GM21619 (cell line): Measurements from ENCODE around the gene TREX2.
A peak's percentile ranks its signal among the peaks of the same experiment; 100 is the strongest.

ENCODE experiments used
- ATAC-seq: cut with Tn5 transposase; IDR thresholded peaks from one replicate; pipeline ENCODE4 v1.9.1; 2021; ENCODE audit not compliant: unreplicated experiment

TREX2 gene

GRCh38 chrX:153476666-153477363 lies 31.0 kb upstream of the TREX2 start:
- ATAC-seq: no peak

DNA sequence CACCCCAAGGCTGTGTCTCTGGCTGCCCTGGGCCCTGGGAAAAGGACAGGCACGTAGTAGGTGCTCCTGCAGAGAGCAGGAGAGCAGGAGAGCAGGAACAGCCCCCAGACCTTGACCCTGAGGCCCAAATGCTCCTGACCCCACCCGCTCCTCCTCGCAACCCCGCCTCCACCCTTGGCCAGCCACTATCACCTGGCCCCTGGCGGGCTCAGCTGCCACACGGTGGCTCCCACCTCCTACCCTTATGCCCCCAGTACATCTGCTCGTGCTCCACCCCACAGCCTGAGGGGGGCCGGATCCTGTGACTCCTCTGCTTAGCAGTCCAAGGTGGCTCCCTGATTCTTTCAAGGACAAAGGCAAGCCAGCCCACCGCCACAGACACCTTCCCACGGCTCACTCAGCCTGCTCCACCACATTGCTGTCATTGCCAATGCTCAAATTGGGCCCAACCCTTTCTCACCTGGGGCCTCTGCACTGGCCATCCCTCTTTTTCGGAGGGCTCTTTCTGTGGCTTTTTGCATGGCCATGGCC lies 30.0 kb upstream of the TREX2 start:
- no peak for ATAC-seq

DNA sequence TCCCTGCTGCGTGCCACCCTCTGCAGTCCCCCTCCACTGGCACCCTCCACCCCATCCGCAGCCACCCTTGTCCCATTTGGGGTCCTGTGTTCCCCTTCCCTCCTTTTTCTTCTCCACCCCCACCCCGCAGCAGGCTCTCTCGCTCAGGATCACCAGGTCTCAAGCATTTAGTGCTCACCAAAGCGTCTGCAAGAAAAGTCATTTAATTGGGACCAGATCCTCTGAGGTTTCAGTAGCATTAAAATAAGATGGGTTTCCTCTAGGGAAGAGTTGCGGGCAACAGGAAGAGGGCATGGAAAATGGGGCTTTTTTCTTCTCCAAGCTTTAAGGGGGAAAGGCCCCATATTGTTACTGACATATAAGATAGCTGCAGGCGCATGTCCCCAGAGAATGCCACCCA lies 29.4 kb upstream of the TREX2 start:
- no peak for ATAC-seq

GRCh38 chrX:153474718-153475117 lies 28.9 kb upstream of the TREX2 start:
- ATAC-seq: no peak

- no peak for ATAC-seq
Observed at GRCh38 chrX:153474266-153474665, 28.4 kb upstream of the TREX2 start.

- ATAC-seq: no peak
Observed at GRCh38 chrX:153473126-153473525, 27.3 kb upstream of the TREX2 start.

DNA sequence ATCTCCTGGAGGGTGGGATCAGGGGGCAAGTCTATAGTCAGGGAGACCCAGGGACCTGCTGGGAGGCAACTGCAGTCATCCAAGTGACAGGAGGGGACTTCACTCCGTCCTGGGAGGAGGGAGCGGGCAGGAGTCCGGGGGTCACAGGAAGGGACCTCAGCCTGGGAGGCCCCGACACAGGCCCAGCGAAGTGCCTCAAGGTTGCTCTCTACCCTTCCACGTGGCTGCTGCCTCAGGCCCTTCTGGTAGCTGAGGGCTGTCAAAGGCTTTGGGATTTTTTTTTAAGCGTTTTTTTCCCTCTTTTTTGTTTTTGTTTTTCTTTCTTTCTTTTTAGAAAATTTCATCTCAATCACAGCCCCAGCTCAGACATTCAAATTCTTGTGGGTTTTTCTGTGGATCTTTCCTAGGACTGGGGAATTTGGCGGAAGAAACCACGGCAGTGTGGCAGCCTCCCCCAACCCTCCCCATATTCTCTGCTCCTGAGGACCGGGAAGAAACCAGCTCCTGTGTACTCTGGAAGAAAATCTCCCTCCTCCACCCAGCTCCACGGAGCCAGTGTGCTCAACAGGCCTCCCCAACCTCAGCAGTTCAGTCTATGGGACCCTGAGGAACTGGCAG lies 25.9 kb upstream of the TREX2 start:
- ATAC-seq: no peak

GRCh38 chrX:153470411-153471363 lies 24.8 kb upstream of the TREX2 start, which contains the start of gene HAUS7:
Gene HAUS7, minus strand, starts transcription at chrX:153470576. Its CDS starts 19 bp downstream, at chrX:153470557.
- peak; percentile 84 for ATAC-seq

DNA sequence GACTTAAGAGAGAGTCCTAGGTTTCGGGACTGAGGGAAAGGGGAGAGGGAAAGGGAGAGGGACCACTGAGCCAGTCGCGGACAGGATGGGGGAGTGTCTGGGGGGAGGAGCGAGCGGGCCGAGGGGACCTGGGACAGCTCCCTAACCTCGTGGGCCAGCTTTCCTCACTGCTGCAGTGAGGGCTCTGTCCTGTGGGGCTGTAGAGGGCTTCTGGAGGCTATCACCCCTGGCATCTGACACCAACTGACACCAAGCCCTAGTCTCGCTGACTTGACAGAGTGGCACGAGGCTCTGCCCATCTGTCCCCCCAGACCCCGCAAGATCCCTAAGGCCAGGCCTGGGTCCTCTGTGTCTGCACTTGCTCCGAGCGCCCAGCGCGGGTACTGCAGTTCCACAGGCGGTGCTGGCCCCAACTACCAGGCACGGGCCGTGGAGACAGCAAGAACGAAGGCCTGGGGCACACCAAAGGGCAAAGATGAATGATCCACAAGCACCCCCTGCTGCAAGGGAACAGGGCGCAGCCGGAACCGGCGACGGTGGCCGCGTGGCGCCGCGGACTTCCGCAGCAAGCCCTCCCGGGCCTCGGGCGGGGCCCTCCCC lies 24.1 kb upstream of the TREX2 start:
- peak; percentile 37 for ATAC-seq

- ATAC-seq: no peak
Observed at GRCh38 chrX:153468008-153468580, 22.2 kb upstream of the TREX2 start.

DNA sequence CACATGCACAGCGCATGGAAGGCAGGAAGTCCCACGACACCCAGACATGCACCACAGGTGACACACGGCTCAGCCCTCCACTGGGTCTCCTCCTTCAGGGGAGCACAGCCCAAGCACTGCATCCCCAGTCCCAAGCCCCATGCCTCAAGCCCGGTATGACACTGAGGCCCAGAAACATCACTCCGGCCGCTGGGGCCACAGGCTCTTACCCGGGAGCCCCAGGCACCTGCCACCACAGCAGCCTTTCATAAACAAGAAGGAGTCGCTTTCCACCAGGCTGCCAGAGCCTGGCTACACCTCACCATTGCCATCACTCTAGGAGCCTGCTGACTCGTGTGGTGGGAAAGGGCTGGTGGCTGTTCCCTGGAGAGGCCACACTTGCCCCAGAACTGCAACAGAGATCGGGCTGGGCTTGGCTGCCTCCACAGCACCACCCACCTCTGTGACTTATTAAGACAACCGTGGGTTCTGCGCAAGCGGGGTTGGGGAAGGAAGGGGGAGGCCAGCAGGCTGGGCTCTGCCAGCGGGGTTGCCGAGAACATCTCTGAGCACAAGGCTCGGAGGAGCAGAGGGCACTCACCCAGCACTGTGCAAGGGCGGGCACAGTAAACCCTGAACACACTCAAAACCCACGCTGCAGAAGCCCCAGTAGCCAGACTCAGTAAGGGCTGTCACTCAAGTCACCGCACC lies 20.0 kb upstream of the TREX2 start:
- no peak for ATAC-seq

DNA sequence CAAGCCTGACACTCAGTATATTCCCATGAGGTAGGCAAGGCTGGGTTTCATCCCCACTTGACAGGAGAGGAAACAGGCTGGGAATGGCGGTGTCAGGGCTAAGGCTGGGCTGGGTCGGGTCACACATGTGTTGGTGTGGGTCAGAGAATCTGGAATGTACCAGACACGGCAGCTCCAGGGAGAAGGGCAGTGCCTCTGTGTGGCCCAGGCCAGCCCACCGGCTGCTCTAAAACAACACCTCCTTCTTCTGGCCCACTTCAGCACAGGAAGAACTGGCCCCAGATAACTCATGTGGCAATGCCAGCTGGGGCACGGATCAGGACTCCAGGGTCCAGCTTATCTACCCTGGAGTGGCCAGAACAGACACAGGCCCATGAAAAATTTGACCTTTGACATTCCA lies 18.3 kb upstream of the TREX2 start:
- ATAC-seq: no peak

GRCh38 chrX:153463556-153463955 lies 17.7 kb upstream of the TREX2 start:
- ATAC-seq: no peak

DNA sequence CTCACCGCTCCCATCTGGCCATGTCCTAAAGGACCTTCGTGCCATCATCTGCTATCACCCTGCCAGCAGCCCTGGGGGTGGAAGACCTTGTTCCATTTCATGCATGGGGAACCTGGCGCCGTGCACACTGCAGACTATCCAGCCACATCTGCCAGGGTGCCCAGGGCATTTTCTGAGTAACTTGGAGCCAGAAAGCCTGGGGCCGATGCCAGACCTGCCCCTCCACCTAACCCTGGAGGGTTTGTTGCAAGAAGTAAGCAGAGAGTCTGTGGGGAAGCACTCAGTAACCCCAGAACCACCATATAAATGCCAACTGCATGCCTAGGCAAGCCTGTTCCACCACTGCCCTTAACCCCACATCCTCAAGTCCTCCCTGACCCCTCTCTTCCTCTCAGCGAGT lies 17.2 kb upstream of the TREX2 start:
- no peak for ATAC-seq

GRCh38 chrX:153462291-153462690 lies 16.4 kb upstream of the TREX2 start:
- ATAC-seq: no peak

DNA sequence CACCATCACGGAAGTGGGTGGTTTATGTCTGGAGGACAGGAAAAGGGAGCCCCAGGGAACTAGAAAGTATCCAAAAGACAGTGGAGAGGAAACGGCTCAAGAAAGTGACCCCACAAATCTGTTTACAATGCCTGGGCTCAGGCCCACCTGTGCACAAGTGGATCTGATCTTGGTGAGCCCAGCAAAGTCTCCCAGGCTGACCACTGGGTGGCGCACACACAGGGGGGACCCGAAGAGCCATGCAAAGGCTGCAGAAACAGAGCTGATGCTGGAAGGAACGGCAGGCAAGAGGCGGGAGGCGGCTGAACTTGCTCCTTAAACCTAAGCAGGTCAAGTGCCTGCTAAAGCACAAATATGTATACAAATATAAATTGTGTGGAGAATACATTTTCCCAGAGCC lies 15.0 kb upstream of the TREX2 start:
- no peak for ATAC-seq

GRCh38 chrX:153459986-153460385 lies 14.1 kb upstream of the TREX2 start:
- no peak for ATAC-seq

GRCh38 chrX:153458476-153458875 lies 12.6 kb upstream of the TREX2 start:
- ATAC-seq: no peak

DNA sequence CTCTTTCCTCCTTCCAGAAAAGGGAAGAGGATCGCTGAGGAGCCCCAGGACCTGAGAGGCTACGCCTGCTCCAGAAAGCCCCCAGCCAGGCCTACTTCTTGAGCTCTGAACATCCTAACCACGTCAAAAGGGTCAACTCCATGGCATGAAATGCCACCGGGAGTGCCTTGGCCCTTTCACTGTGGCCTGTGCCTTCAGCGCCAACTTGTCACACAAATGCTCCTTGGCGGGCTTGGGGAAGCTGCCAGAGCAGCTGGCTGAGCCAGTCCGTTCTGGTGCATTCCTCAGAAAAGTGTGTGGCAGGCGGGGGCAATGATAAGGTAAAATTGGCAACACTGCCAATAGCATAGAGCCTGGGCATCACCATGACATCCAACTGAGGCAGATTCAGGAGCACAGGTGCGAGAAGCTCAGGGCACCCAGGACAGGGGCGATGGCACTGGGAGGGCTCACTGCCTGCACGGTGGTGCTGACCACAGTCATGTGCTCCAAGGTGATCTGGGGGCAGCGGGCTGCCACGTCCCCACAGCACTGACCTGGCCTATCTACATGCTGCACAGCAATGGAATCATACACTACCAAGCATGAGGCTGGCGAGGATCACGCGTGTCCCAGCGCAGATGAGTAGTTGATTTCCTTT lies 12.1 kb upstream of the TREX2 start:
- no peak for ATAC-seq
